Stimulated activated CD4-positive, alpha-beta T cell treated with anti-CD3 and anti-CD28 coated beads, Interleukin-4, amount 100 ng/mL, for 1 hour (primary cell): ENCODE measurements around the gene POLR2J.

ENCODE experiments used
- DNase-seq: peaks from one replicate; pipeline ENCODE4 v3.0.0-alpha.2; 2020

The POLR2J gene

DNA sequence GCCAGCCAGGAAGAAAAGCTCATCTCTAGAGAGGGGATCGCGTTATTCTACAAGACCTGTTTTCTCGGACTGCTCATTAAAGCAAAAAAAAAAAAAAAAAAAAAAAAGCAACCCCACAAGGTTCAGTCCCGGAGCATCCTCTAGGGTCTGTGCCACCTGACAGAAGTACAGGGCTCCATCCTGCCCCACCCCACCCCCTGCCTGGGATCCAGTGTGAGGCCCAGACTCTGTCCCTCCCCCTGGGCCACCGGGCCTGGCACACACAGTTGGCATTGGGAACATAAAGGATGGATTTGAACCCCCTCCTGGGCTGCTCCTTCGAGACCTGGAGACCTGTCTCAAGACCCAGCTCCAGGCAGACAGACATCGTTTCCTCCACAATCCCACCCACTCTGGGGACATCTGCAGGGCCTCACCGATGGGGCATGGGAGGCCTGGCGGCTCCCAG lies 44.7 kb downstream of the POLR2J start:
- DNase-seq = no peak

DNA sequence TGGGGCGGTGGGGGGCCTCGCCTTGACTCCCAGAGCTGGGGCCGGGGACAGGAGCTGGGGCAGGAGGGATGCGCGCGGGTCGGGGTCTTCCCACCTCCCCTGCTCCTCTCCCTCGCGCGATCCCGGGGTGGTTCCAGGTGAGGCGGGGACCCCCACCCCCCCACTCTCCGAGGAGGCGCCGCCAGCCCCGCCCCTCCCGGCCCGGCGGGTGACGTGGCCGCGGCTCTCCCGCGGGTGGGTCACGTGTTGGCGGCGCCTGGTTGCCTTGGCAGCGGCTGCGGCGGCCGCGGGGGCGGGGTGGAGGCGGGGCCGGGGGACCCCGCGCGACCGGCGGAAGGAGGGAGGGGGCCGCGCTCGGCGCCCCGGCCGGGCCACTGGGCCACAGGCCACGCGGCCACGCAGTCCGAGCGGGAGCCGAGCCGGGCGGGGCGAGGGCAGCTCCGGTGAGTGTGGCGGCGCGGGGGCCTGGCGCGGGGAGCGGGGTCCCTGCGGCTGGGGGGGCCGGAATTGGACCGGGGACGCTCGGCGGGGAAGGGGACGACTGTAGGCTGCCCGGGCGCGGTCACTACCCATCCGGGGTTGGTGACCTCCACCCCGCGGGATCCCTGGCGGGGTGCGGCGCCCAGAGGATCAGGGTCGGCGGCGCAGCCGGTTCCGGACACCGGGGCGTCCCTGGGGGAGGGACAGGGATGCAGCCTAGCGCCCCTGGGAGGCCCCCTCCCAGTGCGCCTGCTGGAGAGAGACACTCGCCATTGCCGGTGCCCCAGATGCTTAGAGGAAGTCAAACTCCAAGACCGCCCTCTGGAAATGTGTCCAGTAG lies 45.3 kb downstream of the POLR2J start, which contains the start of gene ORAI2:
ORAI2 (plus strand) TSS at position 357 of the 820 bp plus-strand sequence. CDS start 5,382 bp downstream, outside the sequence.
- DNase-seq = peak; percentile 89

DNA sequence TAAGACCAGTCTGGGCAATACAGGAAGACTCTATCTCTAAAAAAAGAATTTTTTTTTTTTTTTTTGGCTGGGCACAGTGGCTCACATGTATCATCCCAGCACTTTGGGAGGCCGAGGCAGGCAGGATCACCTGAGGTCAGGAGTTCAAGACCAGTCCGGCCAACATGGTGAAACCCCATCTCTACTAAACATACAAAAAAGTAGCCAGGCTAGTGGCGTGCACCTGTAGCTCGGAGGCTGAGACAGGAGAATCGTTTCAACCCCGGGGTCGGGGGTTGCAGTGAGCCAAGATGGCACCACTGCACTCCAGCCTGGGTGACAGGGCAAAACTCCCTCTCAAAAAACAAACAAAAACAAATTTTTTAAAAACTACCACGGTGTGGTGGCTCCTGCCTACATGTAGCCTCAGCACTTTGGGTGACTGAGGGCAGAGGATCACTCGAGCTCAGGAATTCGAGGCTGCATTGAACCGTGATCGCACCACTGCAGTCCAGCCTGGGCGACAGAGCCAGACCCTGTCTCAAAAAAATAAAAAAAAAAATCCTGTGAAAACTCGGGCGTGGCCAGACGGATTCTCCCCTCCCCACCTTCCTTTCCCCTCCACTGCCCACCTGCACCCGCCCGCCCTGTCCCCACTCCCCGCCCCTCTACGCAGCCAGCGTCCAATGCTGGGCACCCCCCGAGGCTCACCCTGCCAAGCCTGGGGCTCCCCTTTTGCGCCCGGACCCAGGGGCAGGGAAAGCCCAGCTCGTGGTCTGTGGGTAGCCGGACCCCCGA lies 46.1 kb downstream of the POLR2J start:
- DNase-seq = no peak

DNA sequence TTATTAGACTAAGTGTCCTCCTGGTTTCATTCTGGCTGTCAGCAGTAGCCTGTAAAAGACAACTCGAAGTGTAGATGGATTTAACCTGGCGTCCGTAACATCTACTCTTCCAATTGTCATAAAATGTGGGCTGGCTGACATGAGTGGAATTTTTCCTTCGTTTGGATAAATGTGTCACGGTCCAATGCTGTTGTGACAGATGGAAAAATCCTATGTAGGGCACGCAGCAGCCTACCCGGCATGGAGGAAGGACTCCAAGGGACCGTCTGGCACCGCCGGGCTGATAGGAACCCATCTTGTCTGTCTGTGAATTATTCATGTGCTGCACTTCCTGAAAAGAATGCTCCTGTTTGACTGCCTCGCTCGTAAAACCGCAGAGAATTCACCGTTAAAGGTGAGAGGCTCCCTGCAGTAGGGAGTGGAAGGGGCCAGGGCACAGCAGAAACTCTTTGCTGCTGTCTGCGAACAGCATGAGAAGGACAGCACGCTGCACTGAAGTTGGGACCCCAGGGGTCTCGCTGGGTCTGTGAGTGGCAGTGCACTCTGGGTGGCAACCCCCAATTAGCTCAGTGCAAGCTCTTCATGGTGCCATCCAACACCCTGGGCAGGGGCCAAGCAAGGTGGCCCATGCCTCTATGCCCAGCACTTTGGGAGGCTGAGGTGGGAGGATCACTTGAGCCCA lies 47.0 kb downstream of the POLR2J start:
- DNase-seq = peak; percentile 46

DNA sequence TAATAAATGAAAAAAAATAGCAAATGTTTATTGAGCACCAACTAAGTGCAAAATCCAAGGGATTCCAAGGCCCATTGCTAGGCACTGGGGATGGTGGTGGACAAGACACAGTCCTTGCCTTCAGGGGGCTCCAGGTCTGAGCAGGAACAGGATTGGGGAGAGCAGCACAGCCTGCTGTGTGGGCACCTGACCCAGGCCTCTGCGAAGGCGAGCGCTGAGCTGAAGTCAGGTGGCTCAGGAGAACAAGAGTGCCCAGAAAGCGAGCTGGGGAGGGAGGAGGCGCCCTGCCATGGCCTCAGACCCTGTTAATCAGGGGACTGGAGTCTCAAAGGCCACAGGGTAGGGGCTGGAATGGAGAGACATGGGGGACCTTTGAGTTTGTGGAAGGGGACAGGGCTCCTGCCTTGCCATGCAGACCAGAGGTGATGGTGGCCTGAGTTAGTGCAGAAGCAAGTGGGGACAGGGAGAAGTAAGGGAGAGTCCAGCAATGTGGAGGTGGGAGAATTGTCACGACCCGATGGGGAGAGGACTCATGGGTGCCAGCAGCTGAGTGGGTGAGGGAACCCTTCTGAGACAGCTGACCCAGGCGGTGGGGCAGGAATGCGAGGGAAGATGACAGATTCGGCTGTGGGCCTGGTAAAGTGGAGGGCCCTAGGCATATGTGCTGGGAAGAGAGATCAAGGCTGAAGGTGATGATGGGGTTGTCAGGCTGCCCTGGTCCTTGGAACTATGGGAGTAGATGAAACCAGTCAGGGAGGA lies 49.4 kb downstream of the POLR2J start:
- no peak for DNase-seq

DNA sequence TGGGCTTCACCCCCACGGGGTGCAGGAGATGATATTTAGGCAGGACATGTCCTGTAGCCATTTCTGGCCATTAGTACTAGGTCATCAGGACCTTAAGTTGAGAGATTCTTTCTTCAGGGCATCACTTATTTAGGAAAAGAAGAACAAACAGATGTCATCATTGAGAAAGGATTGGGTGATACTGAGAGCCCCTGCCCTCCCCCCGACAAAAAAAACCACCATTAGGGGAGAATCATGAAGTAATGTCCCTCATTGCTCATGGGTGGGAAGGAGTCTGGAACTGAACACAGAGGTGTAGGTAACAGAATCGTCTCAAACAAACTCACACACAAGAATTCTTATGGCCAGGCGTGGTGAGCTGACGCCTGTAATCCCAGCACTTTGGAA lies 51.7 kb downstream of the POLR2J start:
- no peak for DNase-seq

DNA sequence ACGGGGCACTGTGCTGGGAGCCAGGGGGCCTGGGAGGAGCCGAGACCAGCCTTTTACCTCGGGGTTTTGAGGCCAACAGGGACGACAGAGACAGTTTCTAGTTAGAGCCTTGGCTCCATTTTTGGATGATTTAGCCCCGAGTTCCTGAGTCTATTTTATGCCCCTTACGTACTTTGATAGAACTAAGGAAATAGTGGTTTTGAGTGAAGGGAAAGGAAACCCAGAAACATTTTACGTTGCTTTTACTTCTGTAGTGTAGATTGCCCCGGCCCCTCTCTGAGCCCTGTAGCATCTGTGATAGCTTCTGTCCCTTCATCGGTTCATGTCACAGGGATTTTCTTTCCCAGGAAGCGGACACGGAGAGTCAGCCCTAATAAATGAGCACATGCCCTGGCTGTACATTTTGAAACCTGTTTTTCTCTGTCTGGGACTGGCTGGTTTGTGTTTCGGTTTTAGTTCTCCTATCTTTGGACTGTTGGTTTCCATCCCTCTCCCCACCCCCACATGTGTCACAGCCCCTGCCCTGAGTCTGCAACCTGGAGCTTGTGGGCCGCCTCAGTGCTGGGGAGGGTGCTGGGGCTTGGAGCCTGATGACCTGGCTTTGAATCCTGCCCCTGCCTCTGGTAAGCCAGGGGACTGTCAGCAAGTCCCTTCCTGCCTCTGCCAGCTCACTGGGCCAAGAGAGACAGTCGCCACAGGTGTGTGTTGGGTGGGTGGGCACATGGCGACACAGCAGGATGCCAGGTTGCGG lies 52.3 kb downstream of the POLR2J start:
- peak; percentile 73 for DNase-seq

DNA sequence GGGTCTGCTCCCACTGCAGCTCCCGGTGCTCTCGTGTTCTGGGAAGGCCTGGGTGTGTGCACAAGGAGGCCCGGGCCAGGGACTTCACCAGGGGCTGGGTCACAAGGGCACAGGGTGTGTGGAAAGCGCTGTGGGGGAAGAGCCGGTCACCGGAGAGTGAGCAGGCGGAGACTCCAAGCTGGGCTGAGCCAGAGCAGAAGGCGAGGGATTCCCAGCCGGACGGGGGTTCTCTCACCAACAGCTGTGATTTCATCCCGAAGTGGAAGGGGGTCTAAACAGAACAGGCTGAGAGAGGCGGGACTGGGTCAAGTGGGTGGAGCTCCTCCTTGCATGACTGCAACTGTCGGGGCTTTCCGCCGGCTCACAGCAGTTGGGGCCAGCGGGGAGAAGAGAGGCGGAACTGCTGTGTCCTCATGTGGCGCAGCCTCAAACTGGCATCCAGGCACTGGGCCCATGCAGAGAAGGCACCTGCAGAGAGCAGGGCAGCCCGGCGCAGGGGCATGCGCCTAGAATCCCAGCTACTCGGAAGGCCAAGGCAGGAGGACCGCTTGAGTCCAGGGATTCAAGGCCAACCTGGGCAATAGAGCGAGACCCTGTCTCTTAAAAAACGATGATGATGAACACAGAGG lies 53.0 kb downstream of the POLR2J start:
- DNase-seq = peak; percentile 83

DNA sequence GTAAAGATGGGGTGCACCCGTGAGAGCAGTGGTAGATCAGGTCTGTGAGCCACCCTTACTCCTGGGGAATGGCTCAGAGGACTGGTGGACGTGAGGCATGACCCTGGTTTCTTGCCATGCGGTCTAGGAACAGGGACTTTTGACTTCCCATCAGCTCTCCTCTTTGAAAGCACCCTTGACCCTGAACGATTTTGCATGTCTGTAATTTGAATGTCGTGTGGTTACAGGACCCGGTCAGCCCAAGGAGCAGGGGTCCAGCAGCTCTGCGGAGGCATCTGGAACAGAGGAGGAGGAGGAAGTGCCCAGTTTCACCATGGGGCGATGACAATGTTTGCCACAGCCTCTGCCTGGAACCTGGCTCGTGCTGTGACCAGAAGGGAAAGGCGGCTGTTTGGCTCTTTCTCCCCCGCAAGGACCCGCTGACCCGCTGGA lies 53.9 kb downstream of the POLR2J start:
- DNase-seq = no peak

DNA sequence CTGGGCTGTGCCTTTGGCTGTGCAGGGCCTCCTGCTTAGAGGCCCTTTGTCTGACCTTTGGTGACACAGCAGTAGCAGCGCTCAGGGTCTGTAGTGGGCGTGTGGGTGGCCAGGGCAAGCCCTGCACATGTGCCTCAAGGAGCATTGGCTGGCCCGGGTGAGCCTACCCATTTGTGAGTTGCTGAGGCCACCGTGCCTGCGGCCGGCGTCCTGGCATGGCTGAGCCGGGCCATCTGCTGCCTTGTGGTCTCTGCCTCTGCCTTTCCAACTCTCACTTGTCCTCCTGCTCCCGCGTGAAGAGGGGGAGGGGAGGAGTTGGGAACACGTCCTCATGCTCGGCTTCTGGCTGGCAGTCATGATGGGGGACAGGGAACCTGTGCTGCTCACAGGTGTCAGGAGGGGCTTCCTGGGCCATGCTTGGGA lies 54.6 kb downstream of the POLR2J start:
- no peak for DNase-seq
